GM23338 (cell line): ENCODE data around the gene MAP4K5.
"Not testable (repeated sequence)": the region's sequence is repeated elsewhere in the genome, so short reads cannot be mapped to it uniquely, and the experiment has no call there.

Source experiments
- CREB1 ChIP-seq: fragments of 250-450 bp; sonication (Bioruptor Pico); IDR thresholded peaks from 2 replicates; pipeline ENCODE4 v1.5.0; 2020; ENCODE audit warnings: low read depth, mild to moderate bottlenecking, moderate library complexity
- CTCF ChIP-seq, 2 experiments: fragments of 200-600 bp in 1 of 2; sonication (generic) in 1 of 2; conservative IDR thresholded peaks; 2 replicates each; pipeline versions ENCODE4 v1.5.1 to v1.6.1; 2016 to 2017; ENCODE audit warnings: antibody characterized with exemption in 2 of 2, low read depth in 2 of 2, mild to moderate bottlenecking in 2 of 2, moderate library complexity in 1 of 2
- EZH2 ChIP-seq: fragments of 200-600 bp; sonication (generic); IDR thresholded peaks from one replicate; pipeline ENCODE4 v1.8.0; 2017; ENCODE audit warnings: antibody characterized with exemption, mild to moderate bottlenecking, low read depth; ENCODE audit not compliant: unreplicated experiment
- EZH2phosphoT487 ChIP-seq: fragments of 200-600 bp; sonication (generic); IDR thresholded peaks from one replicate; pipeline ENCODE4 v1.8.1; 2018; ENCODE audit warnings: antibody characterized with exemption; ENCODE audit not compliant: unreplicated experiment
- JUNB ChIP-seq: IDR thresholded peaks from one replicate; pipeline ENCODE4 v1.6.1; 2016; ENCODE audit warnings: antibody characterized with exemption; ENCODE audit not compliant: unreplicated experiment
- POLR2AphosphoS5 ChIP-seq: IDR thresholded peaks from 2 replicates; pipeline ENCODE4 v1.6.1; 2016; ENCODE audit warnings: antibody characterized with exemption, low read depth
- REST ChIP-seq: IDR thresholded peaks from one replicate; pipeline ENCODE4 v1.6.1; 2018; ENCODE audit warnings: antibody characterized with exemption; ENCODE audit not compliant: unreplicated experiment
- STAT1 ChIP-seq: IDR thresholded peaks from one replicate; pipeline ENCODE4 v1.6.1; 2016; ENCODE audit warnings: antibody characterized with exemption; ENCODE audit not compliant: unreplicated experiment
- ZNF331 ChIP-seq: fragments of 250-450 bp; sonication (Bioruptor Pico); IDR thresholded peaks from 2 replicates; pipeline ENCODE4 v1.5.0; 2020; ENCODE audit warnings: low read depth, mild to moderate bottlenecking, moderate library complexity

GRCh38 chr14:50538034-50538433 lies 5.7 kb upstream of the MAP4K5 start:
- TF ChIP-seq POLR2AphosphoS5; CTCF (conservative IDR thresholded peaks at IDR 0.05; ENCODE audit: low read depth in 2 of 2); JUNB; EZH2phosphoT487; REST; EZH2; ZNF331 (CRISPR knock-in tag); CREB1 (CRISPR knock-in tag); STAT1: not testable (repeated sequence)
